GM12875 (cell line): ENCODE data around the gene FKBP5.

Source experiments
- H3K4me3 ChIP-seq: one replicate; pipeline ENCODE4 v1.5.1; 2011; ENCODE audit warnings: low read depth, low read length, control low read depth
- CTCF ChIP-seq: IDR thresholded peaks from 2 replicates; pipeline ENCODE4 v1.5.1; 2011; ENCODE audit warnings: low read depth, mild to moderate bottlenecking, control low read depth, inconsistent platforms, low read length, moderate library complexity, borderline replicate concordance; ENCODE audit not compliant: insufficient read depth

The FKBP5 gene

GRCh38 chr6:35686436-35686835 lies 2.3 kb downstream of the FKBP5 start:
- no peak overlapping the region for H3K4me3 ChIP-seq
- no peak for TF ChIP-seq CTCF

GRCh38 chr6:35683267-35683666 lies 5.4 kb downstream of the FKBP5 start:
- no peak for TF ChIP-seq CTCF
- H3K4me3 ChIP-seq, result no peak overlapping the region

- TF ChIP-seq CTCF, result no peak
- H3K4me3 ChIP-seq, result no peak overlapping the region
These were observed 7.4 kb downstream of the FKBP5 start for GRCh38 chr6:35681298-35681697.

GRCh38 chr6:35679399-35679798 lies 9.3 kb downstream of the FKBP5 start:
- no peak for TF ChIP-seq CTCF
- no peak overlapping the region for H3K4me3 ChIP-seq

- no peak for TF ChIP-seq CTCF
- no peak overlapping the region for H3K4me3 ChIP-seq
These were observed 9.9 kb downstream of the FKBP5 start for GRCh38 chr6:35678814-35679213.

GRCh38 chr6:35678021-35678654 lies 10.6 kb downstream of the FKBP5 start:
- no peak overlapping the region for H3K4me3 ChIP-seq
- TF ChIP-seq CTCF, result no peak

- TF ChIP-seq CTCF, result no peak
- no peak overlapping the region for H3K4me3 ChIP-seq
These were observed 11.3 kb downstream of the FKBP5 start for GRCh38 chr6:35677456-35677855.
